DOHH2 (cell line): ENCODE measurements around the gene SLC9A5.

Experiments
- H3F3A ChIP-seq: fragments of 200-600 bp; sonication (generic), shearing (Covaris generic); 2 replicates; pipeline ENCODE4 v1.6.0; 2016; ENCODE audit warnings: antibody characterized with exemption, mild to moderate bottlenecking; ENCODE audit not compliant: control insufficient read depth, insufficient read depth
- H3K27ac ChIP-seq: fragments of 200-600 bp; sonication (generic); 2 replicates; pipeline ENCODE4 v1.5.1; 2014; ENCODE audit warnings: low read depth, mild to moderate bottlenecking, low read length, moderate library complexity
- H3K27me3 ChIP-seq: fragments of 200-600 bp; sonication (generic); 2 replicates; pipeline ENCODE4 v1.6.1; 2014; ENCODE audit warnings: mild to moderate bottlenecking, low read length, mixed read lengths; ENCODE audit not compliant: control insufficient read depth
- H3K36me3 ChIP-seq: fragments of 200-600 bp; sonication (generic); 2 replicates; pipeline ENCODE4 v1.6.1; 2014; ENCODE audit warnings: mild to moderate bottlenecking, low read length, moderate library complexity, mixed read lengths; ENCODE audit not compliant: control insufficient read depth
- H3K4me1 ChIP-seq: fragments of 200-600 bp; sonication (generic); 2 replicates; pipeline ENCODE4 v1.6.1; 2014; ENCODE audit warnings: mild to moderate bottlenecking, low read length, mixed read lengths; ENCODE audit not compliant: control insufficient read depth
- H3K4me2 ChIP-seq: fragments of 200-600 bp; sonication (generic); 2 replicates; pipeline ENCODE4 v1.6.0; 2014; ENCODE audit warnings: mild to moderate bottlenecking, low read length, moderate library complexity
- H3K4me3 ChIP-seq: fragments of 200-600 bp; sonication (generic); 2 replicates; pipeline ENCODE4 v1.5.1; 2014; ENCODE audit warnings: mild to moderate bottlenecking, low read length, mixed read lengths
- H3K79me2 ChIP-seq: fragments of 200-600 bp; sonication (generic); 2 replicates; pipeline ENCODE4 v1.6.1; 2014; ENCODE audit warnings: mild to moderate bottlenecking, low read length, mixed read lengths; ENCODE audit not compliant: control insufficient read depth
- H3K9me2 ChIP-seq: fragments of 200-600 bp; sonication (generic); replicated peaks from 2 replicates; pipeline ENCODE4 v1.6.1; 2014; ENCODE audit warnings: mild to moderate bottlenecking, low read length, mixed read lengths; ENCODE audit not compliant: control insufficient read depth
- H3K9me3 ChIP-seq: fragments of 200-600 bp; sonication (generic); 2 replicates; pipeline ENCODE4 v1.6.1; 2014; ENCODE audit warnings: antibody characterized with exemption, low read length, mixed read lengths; ENCODE audit not compliant: control insufficient read depth, insufficient read depth
- H4K20me1 ChIP-seq: fragments of 200-600 bp; sonication (generic); 2 replicates; pipeline ENCODE4 v1.6.0; 2014; ENCODE audit warnings: low read depth, mild to moderate bottlenecking, antibody characterized with exemption, low read length, moderate library complexity; ENCODE audit not compliant: control insufficient read depth, insufficient read depth
- EZH2phosphoT487 ChIP-seq: fragments of 200-600 bp; sonication (generic); IDR thresholded peaks from 2 replicates; pipeline ENCODE4 v1.6.1; 2017; ENCODE audit warnings: borderline replicate concordance, mild to moderate bottlenecking, antibody characterized with exemption, low read length, moderate library complexity, mixed read lengths
- TF ChIP-seq, protein P1 (sequence below): fragments of 200-600 bp; sonication (generic); IDR thresholded peaks from one replicate; pipeline ENCODE4 v1.5.1; 2014; ENCODE audit warnings: antibody characterized with exemption, mild to moderate bottlenecking, low read depth, low read length; ENCODE audit not compliant: poor library complexity, severe bottlenecking

Gene SLC9A5

GRCh38 chr16:67206838-67207248 lies 41.9 kb upstream of the SLC9A5 start:
- peaks cover 24% of the 10 kb centered on the region for H3K36me3 ChIP-seq
- H4K20me1 ChIP-seq: no peaks in the 10 kb centered on the region
- no peaks in the 10 kb centered on the region for H3K79me2 ChIP-seq
- no peak overlapping the region for H3K4me2 ChIP-seq
- no peaks in the 10 kb centered on the region for H3K9me3 ChIP-seq
- H3K27me3 ChIP-seq: peaks cover 2% of the 10 kb centered on the region; the same call in 1 of the 2 replicates
- H3K4me3 ChIP-seq: no peak overlapping the region
- no peaks in the 10 kb centered on the region; the same call in 1 of the 2 replicates for H3F3A ChIP-seq
- TF ChIP-seq, protein P1, sequence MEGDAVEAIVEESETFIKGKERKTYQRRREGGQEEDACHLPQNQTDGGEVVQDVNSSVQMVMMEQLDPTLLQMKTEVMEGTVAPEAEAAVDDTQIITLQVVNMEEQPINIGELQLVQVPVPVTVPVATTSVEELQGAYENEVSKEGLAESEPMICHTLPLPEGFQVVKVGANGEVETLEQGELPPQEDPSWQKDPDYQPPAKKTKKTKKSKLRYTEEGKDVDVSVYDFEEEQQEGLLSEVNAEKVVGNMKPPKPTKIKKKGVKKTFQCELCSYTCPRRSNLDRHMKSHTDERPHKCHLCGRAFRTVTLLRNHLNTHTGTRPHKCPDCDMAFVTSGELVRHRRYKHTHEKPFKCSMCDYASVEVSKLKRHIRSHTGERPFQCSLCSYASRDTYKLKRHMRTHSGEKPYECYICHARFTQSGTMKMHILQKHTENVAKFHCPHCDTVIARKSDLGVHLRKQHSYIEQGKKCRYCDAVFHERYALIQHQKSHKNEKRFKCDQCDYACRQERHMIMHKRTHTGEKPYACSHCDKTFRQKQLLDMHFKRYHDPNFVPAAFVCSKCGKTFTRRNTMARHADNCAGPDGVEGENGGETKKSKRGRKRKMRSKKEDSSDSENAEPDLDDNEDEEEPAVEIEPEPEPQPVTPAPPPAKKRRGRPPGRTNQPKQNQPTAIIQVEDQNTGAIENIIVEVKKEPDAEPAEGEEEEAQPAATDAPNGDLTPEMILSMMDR: no peak
- TF ChIP-seq EZH2phosphoT487: no peak
- H3K4me1 ChIP-seq: no peaks in the 10 kb centered on the region
- no peak overlapping the region for H3K27ac ChIP-seq
- no peaks in the 10 kb centered on the region for H3K9me2 ChIP-seq

DNA sequence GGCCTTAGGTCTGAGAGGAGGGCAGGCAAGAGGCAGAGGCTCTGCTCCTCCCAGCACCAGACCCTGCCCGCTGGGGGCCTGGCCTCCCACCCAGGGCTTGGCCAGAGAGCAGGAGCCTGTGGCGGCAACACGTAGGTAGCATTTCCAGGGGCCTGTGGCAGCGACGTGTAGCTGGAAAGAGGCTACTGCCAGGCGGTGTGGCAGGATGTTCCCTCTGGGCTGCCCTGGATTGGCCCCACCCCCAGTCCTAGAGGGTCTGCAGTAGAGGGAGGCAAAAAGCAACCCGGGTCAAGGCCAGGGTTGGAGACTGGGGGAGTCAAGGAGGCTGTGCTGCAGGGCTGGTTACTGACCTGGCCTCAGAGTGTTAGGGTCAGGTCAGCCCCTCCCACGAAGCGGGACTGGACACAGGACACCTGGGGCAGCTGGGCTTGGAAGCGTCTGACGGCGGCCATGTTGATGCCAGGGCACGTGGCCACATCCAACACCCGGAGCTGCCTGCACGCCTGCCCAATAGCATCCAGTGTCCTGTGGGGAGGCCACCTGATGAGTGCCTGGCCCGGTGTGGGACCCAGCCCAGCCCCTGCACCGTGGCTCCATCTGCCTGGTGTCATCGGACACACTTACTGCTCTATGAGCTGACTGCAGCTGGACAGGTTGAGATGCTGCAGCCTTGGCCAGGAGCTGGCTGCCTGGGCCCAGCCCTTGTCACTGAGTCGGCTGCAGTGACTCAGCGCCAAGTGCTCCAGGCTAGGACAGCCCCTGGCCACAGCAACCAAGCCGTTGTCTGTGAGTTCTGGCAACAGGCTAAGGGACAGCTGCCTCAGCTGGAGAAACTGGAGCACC lies 41.3 kb upstream of the SLC9A5 start:
- no peaks in the 10 kb centered on the region for H3K9me3 ChIP-seq
- no peaks in the 10 kb centered on the region for H3K9me2 ChIP-seq
- peaks cover 3% of the 10 kb centered on the region; the same call in 1 of the 2 replicates for H3K27me3 ChIP-seq
- no peak overlapping the region for H3K27ac ChIP-seq
- TF ChIP-seq, protein P1: no peak
- no peak for TF ChIP-seq EZH2phosphoT487
- no peaks in the 10 kb centered on the region; the same call in 1 of the 2 replicates for H3F3A ChIP-seq
- no peaks in the 10 kb centered on the region for H3K79me2 ChIP-seq
- no peaks in the 10 kb centered on the region for H3K4me1 ChIP-seq
- no peak overlapping the region for H3K4me3 ChIP-seq
- H4K20me1 ChIP-seq: no peaks in the 10 kb centered on the region
- no peak overlapping the region for H3K4me2 ChIP-seq
- H3K36me3 ChIP-seq: peaks cover 18% of the 10 kb centered on the region

DNA sequence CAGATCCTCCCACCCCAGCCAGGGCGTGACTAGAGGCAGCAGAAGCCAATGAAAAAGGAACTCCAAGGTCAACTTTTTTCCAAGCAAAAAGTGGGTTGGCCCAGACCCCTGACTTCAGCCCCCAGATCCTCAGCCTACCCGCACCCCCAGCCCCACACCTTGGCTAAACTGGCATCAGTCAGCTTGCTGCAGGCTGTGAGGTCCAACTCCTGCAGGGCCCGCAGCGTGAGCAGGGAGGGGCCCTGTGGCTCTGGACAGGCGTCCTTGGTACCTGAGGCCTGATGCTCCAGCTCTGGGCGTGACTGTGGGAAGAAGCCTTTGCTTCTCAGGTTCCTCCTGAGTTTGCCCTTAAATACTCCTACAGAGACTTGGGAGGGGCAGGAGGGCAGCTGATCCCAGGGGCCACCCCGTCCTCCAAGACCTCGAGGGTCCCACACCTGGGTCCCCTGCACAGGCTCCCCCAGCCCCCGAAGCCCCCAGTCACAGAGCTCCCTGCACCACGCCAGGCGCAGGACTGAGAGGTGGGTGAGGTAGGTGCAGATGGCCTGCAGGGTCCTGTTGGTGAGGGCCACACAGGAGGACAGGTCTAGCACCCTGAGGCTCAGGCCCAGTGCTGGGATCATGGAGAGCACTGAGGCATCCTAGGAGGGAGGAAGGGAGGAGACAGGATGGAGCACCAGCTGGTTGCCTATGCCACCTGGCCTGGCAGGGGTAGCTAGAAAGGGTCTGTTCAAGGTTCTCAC lies 40.5 kb upstream of the SLC9A5 start:
- peaks cover 10% of the 10 kb centered on the region for H3K36me3 ChIP-seq
- peaks cover 3% of the 10 kb centered on the region; the same call in 1 of the 2 replicates for H3K27me3 ChIP-seq
- H4K20me1 ChIP-seq: no peaks in the 10 kb centered on the region
- H3K79me2 ChIP-seq: no peaks in the 10 kb centered on the region
- H3K9me3 ChIP-seq: no peaks in the 10 kb centered on the region
- TF ChIP-seq, protein P1: no peak
- no peak for TF ChIP-seq EZH2phosphoT487
- no peaks in the 10 kb centered on the region; the same call in 1 of the 2 replicates for H3F3A ChIP-seq
- H3K4me3 ChIP-seq: no peak overlapping the region
- no peak overlapping the region for H3K27ac ChIP-seq
- no peak overlapping the region for H3K4me2 ChIP-seq
- H3K4me1 ChIP-seq: no peaks in the 10 kb centered on the region
- H3K9me2 ChIP-seq: no peaks in the 10 kb centered on the region
